GM19452 (cell line): ENCODE measurements around the gene RELN.
"Not testable (repeated sequence)": the region's sequence is repeated elsewhere in the genome, so short reads cannot be mapped to it uniquely, and the experiment has no call there.

Experiments
- ATAC-seq: cut with Tn5 transposase; IDR thresholded peaks from one replicate; pipeline ENCODE4 v1.9.1; 2021; ENCODE audit not compliant: unreplicated experiment

Gene RELN

DNA sequence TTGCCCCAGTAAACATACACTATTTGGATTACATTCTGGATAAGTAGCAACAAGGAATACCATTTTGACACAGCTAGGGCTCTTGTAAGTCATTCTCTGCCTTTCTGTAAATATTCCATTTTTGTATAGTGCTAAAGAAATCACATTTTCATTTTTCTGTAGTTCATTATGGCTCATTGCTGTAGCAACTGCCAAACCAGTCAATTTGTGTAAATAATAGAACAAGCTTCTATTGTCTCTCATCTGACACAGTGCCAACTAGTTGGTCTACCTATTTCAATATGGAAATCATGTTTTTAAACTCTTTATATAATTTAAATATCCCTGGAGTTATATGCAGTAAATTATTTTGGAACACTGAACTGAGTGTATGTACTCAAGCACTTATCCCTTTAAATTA is 193.7 kb downstream of the RELN start:
- no peak for ATAC-seq

DNA sequence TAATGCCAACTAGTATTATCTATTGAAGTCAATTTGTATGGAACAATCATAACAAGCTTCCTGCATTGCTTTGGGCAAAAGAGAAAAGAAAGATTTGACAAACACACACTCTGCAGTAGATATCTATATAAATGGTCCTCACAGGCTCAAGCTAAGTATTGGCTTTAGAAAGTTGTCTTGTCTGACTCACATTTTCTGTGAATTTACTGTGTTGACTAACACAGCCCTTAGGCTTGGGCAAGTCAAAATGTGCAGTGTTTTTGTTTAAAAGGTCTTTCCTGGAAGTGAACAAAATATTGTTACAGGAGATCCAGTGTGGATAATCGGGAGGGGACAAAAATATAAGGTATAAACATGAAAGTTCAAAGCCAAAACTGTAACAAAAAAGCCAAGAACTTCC is 194.4 kb downstream of the RELN start:
- no peak for ATAC-seq

DNA sequence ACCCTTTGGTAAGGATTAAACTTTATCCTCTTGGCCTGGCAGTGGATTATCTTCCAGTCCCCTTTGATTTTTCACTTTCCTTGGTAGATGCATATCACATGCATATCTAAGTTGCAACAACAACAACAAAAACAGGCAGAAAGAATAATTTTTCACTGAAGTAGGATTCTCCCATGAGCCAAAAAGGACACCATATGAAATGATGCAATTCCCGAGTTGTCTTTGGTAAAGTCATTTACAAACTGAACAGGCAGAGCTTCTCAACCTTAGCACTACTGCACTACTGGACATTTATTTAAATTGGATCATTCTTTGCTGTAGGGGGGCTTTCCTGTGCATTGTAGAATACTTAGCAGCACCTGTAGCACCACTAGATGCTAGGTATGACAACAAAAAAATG is 195.0 kb downstream of the RELN start:
- ATAC-seq: no peak

DNA sequence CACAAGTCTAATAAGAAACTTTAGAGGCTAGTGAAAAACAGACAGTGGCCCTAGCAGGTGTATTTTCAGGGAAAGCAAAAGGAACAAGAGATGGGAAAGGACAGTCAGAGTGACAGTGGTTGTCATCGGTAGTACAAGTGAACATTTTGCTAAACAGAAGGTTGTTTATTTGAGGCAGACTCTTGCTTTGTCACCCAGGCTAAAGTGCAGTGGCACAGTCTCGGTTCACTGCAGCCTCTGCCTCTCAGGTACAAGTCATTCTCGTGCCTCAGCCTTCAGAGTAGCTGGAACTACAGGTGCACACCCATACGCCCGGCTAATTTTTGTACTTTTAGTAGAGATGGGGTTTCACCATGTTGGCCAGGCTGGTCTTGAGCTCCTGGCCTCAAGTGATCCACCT is 195.8 kb downstream of the RELN start:
- no peak for ATAC-seq

DNA sequence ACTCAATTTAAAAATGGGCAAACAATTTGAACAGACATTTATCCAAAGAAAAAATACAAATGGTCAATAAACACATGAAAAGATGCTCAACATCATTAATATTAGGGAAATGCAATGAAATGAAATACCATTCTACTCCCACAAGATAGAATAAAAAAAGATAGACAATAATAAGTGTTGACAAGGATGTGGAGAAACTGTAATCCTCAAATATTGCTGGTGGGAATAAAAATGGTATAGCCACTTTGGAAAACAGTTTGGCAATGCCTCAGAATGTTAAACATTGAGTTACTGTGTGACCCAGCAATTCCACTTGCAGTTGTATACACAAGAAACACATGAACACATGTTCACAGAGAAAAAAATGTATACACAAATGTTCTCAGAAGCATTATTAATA is 197.6 kb downstream of the RELN start:
- ATAC-seq: no peak

DNA sequence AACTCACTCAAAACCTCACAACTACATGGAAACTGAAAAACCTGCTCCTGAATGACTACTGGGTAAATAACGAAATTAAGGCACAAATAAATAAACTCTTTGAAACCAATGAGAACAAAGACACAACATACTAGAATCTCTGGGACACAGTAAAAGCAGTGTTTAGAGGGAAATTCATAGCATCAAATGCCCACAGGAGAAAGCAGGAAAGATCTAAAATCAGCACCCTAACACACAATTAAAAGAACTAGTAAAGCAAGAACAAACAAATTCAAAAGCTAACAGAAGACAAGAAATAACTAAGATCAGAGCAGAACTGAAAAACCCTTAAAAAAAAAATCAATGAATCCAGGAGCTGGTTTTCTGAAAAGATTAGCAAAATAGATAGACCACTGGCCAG is 202.4 kb downstream of the RELN start:
- ATAC-seq: not testable (repeated sequence)

DNA sequence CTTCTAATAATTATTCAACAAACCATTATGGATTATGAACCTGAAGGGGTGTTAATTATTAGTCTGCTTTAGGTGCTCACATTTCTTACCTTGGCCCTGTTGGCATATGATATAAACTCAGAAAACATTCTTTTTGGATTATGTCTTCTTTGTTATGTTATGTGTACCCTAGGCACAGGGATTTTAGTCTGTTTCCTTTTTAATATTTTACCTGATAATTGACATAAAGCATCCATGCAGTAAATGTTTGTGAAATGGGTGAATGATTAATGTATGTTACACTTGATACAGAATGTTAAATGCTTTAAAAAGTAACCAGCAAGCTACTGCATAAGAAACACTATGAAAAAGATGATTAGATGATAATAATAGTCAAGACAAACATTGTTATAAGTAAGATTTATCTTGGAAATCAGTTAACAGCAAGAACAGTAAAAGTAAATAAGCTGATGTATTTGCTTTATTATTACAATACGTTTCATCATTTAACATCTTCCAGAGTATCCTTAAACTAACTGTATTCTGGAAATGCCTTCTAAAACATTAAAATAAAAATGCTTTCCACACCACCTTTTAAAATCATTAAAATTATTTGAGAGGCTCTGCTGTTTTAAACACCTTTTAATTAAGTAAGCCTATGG is 204.7 kb downstream of the RELN start:
- ATAC-seq: no peak

DNA sequence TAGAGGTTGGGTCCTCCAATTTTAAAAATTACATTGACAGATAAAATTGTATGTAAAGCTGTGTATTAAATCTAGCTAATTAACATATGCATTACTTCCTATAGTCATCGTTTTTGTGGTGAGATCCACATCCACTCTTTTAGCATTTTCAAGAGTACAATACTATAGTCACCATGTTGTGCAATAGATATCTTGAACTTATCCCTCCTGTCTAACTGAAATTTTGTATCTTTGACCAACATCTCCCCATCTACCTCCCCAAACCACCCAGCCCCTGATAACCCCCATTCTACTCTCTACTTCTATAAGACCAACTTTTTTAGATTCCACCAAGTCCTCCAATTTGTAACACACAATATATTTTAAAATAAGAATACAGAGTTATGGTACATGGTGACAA is 208.0 kb downstream of the RELN start:
- no peak for ATAC-seq

DNA sequence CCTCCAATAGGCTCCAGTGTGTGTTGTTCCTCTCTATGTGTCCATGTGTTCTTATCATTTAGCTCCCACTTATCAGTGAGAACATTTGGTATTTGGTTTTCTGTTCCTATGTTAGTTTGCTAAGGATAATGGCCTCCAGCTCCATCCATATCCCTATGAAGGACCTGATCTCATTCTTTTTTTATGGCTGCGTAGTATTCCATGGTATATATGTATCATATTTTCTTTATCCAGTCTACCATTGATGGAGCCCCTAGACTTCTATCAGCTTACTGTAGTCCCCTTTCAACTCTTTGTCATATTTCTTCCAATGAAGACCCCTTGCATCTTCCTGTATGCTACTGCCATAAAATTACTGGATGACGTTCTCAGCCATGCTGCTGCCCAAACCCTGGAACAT is 208.9 kb downstream of the RELN start:
- not testable (repeated sequence) for ATAC-seq

DNA sequence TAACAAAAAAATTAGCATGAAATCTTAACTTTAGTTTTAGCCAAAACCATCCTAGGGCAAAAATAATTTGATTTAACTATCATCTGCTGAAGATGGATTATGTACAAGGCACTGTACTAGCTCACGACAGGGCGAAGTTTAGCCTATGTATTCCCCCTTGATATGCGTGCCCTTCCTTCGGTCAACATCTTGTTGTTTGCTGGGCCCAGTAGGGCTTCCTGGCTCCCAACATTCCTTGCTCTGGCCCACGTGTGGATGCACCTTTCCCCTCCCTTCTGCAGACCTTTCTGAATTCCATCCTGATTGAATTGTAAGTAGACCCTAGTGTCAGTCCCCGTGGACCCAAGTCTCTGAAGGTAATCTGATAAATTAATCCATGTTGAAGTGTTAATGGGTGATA is 212.0 kb downstream of the RELN start:
- no peak for ATAC-seq

DNA sequence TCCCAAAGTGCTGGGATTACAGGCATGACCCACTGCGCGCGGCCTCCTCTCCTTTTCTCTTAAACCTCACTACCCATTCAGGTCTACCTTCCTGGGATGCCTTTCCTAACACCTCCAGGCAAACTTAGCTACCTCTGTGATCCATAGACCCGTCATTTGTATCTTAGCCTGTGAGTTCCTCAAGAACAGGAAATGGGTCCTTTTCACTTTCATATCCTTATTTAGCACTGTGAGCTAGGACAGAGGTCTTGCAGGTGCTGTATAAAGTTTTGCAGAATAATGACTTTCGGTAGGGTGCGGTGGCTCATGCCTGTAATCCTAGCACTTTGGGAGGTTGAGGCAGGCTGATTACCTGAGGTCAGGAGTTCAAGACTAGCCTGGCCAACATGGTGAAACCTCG is 215.7 kb downstream of the RELN start:
- ATAC-seq: no peak

DNA sequence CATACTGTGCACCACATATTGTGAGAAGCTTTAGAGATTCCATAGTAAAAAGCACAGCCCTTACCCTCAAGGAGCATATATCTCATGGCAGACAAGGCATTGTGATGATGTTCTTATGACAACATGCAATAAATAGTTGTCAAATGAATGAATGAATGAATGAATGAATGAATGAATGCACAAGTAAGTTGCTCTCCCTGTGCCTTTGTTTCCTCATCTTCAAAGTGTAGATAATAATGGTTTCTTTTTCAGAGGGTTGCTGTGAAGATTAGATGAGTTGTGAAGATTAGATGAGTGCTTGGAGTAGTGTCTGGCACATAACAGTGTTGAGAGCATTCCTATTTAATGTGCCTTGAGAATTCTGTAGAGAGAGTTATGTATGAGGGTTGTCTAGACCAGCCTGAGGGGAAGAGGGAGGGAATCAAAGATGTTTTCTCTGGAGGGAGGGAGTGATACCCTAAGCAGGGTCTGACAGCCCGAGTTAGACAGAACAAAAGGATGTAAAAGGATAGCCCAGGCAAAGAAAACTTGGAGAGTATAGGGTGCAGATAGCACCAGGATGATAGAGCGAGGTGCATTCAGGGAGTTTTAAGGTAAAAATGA is 217.2 kb downstream of the RELN start:
- ATAC-seq: no peak

DNA sequence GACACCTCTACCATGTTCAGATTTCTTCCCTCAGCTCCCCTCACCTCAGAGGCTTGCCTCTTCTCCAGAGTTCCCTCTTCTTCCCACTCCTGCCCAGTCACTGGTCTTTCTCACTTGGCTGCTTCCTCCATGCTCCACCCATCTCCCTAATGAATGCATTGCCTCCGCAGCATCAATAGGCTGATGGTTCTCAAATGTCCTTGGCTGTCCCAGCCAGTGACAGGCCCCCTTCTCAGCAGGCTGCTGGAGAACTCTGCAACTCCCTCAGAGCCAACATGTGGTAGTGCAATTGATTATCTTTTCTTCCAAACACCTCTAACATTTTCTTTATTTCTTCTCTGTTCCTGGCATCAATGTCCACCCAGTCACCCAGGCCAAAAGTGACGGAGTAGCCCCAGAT is 218.2 kb downstream of the RELN start:
- no peak for ATAC-seq

DNA sequence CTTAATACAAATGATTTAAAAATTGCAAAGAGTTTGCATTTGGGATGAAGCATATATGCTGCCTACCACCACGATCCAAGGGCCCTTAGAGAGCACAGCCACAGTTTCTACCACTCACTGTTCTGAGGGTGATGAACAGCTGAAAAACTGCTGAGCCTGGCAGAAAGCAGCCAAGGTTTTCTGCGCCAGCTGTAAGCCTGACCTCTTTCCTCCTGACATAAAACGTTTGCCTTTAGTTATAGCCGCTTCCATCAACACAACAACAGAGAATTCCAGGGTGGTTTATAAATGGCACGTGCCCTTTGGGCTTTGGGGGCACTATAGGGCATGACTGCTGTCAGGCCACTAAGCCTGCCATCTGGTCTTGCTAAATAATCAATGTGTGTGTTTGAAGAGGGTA is 222.8 kb downstream of the RELN start:
- ATAC-seq: no peak

DNA sequence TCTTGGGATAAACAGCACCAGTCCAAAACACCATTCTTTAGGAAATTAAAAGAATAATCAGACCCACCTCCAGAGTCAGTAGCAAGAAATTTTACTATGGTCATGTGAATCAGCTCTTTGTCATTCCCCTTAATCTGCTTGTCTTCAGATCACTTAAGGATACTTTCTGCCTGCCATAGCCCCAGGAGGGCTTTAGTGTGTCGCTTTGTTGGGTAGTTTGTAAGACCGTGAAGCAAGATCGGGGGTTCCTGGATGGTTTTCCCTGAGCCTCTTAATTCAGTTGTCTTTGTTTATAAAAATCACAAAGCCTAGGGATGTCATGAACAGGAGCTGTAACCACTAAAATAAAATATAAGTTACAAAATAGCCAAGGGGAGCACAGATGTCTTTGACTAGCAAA is 223.6 kb downstream of the RELN start:
- ATAC-seq: no peak

DNA sequence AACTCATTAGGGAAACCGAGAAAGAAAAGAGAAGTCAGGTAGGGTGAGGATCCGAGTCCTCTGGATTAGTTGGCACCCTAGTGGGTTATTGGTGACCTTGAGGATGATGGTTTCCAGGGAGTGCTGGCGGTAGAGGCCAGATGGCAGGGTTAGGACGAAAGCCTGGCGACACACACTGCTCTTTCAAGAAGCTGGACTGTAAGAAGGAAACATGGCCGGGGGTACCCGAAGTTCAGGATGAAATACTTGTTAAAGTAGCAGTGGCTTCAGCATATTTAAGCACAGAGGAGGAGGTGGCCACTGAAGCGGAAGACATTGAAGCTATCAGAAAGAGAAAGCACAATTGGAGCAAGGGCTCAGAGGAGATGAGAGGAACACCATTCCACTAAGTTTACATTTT is 224.6 kb downstream of the RELN start:
- no peak for ATAC-seq

DNA sequence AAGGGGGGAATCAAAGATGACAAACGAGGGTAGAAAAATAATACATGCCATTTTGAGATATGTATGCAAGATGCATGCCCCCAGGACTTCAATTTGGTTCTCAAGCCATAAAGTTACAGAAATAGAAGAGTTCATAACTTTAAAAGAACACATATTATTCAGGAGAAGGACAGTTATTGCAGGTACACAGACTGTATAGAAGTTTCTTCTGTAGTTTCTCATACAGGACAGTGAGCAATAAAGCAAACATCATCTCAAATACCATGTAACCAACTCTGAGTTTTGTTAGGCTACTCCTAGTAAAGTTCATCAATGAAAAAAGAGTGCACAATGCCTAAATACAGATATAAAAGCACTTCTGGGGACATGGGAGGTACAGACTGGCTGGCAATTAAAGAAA is 226.6 kb downstream of the RELN start:
- ATAC-seq: no peak

DNA sequence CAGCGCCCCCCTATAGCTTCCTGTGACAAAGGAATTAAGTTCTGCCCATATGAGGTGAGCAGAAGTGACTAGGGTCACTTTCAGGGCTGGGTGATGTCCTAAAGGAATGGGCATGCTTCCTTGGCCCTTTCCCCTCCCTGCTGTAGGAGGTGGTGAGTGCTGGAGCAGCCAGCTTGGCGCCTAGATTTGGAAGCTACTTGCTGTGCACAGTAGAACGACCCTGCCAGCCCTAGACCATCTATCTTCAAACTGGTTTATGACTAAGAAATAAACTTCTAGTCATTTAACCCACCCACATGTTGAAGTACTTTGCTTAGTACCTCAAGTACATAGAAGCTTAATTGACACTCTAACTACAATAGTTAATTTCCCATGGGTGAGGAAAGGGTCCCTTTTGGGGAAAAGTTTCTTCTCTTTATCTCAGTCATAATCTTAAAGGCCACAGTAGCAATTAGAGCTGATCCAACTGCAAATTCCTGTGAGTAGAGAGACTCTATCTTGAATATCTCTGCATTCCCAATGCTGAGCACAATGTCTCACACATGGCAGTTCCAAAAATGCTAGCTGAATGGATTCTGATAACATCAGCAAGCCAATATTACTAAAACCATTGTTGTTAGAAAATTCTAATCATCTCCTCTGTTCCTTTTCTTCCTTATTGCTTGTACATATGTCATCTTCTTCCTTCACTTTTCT is 227.2 kb downstream of the RELN start:
- no peak for ATAC-seq

DNA sequence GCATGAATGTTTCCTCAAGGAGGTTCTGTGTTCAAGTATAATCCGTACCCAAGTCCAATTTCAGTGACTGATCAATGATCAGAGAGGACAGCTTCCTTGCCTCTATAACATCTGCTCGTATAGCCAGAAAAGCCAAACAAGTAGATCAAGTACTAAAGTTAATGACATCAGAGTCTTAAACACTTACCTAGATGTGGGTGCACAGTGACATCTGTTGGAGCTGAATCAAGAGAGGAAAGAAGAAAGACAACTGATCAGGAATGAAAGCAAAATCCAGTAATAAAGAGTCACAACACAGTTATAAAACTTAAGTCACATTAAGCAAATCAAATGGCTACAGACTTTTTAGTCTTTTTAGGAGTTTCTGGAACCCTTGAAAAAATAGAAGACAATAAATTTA is 236.5 kb downstream of the RELN start:
- ATAC-seq: no peak

DNA sequence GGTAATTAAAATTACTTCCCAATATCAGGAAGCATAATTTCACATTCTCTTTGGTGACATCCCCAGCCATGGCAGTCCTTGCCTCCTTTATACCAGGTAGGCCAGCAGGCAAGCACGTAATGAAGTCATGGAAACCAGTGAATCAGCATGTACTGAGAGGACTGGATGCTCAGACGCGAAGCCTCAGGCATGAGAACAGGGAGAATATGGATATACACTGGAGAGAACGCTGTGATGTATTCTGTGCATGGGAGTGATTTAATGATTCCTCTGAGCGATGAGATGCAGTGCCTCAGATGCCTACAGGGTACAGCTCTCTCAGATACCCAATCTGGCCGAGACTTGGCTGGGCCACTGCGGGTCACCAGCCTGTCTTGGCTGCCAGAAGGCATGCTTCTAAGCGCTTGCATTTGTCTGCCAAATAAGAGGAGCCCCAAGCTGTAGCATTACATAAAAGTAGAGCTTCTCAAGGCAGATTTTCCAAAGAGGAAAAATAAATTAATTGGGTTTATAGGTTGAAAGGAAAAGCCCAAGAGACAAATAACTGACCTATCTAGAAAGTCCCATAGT is 238.1 kb downstream of the RELN start:
- ATAC-seq: no peak

DNA sequence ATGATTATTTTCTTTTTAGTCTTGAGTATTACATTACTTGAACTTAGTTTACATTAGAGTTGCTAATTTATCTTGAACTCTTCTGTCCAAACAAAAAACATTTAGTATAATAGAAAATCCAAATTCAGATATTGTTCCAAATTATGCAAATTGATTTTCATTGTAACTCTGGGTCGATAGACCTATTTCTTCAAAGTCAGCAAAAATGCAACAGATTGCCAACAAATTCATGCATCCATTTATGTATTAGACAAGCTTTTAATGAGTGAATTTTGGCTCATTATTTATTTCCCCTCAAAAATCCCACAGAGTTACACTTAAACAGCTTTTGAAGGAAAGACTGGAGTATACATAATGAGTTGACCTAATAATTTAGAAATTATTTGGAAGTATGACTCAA is 240.8 kb downstream of the RELN start:
- no peak for ATAC-seq

DNA sequence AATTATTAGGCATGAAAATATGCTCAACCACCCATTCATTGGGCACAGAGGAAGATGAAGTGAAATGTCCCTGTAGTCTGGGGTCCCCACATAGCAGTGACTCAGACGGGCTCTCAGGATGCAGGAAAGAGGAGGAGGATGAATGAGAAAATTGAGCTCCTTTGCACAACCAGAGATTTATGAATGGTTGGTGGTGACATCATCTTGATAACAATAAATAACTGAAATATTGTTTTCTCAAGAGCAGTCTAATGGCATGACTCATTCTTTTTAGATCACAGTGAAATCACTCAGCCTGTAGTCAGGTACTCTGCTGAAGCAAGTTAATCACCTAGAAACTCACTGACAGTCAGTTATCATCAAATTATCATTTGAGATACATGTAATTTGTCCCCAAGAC is 254.1 kb downstream of the RELN start:
- ATAC-seq: no peak
